ENCODE measurements around the gene PHLDA2. TPM values are rescaled to one million over a fixed set of nuclear protein-coding genes. Genes with fewer than 3 reads are reported as not detected.
"Not testable (repeated sequence)": the region's sequence is repeated elsewhere in the genome, so short reads cannot be mapped to it uniquely, and the experiment has no call there.

The PHLDA2 gene
- total RNA-seq, 1 donor from 2014 or later, result not detected

DNA sequence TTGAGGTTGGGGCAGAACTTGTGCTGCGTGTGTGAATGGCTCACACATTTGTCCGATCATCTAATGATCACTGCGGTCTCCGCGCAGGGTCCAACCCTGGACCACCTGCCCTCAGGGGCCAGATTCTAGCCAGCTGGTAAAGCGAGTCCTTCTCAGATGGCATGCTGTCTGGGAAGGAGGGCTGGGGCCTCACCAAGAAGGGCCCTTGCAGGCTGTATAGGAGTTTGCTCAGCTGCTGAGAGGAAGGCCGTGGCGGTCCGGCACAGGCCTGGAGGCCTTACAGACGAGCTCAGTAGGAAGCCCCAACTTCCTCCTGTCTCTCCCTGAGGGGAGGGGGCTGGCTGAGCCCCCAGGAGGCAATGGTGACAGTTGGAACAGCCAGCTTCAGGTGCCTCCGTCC is 13.7 kb downstream of the PHLDA2 start:
- DNase-seq (ENCODE audit: low spot score), result no peak

DNA sequence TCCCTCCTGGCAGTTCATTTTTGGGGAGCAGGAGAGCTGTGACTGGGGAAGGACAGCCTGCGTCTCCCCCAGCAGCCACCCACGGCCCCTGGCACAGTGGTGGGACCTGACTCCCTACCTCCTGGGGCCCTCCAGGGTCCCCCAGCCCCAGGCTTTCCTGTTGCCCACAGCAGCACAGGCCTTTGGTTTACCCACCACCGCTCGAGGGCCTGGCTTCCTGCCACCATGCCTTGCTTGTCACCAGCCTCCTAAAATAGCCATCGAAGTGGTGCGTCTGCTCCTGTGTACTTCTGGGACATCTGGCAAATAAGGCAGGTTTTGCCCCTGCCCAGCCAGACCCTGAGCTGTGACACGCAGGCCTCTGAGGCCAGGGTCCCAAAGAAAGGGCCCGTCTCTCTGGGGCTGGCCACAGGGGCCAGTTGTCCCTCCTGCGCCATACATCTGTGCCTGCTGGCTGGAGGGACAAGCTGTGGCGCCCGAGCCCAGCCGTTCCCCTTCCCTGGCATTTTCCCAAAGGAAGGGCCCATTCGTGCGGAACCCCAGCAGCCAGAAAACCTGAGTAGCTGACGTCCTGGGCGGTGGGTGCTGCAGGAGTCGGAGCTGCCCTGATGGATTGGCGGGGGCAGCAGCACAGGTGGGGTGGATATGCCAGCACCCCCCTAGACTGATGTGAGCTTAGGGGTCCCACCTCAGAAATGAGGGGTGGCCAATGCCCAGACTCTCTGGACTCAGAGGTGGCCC is 14.6 kb downstream of the PHLDA2 start:
- DNase-seq (ENCODE audit: low spot score), result no peak

DNA sequence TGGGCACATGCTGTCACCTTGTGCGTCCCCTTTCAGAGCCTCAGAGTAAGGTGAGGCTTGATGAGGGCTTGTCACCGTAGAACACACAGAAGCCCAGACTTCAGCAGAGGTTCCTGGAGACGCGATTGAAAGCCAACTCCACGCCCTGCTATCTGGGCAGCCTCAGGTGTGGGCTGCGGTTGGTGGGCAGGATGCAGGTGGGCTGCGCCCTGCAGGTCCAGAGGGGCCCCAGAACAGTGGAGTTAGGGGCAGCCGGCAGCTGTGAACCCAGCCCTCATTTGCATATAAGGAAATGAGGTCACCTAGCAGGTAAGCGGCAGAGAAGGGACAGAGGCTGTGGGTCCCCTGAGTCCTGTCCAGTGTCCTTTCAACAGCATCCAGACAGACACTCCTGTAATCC is 15.4 kb downstream of the PHLDA2 start:
- no peak for DNase-seq (ENCODE audit: low spot score)

DNA sequence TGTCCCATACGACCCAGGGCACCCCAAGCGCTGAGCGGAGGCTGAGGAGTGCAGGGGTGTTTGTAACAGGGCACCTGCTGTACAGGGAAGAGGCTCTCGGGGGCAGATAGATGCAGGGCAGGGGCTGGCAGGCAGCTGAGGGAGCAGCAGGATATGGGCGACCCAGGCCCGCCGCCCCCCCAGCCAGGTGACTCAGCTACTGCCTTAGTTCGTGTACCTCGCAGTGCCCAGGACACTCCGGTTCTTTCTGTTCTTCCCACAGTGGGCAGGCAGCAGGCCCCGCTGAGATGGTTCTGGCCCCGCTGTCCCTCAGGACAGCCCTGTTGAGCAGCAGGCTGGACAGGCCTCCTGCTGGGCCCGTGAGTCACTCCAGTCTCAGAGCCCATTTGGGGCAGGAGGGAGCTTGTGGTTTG is 16.2 kb downstream of the PHLDA2 start:
- DNase-seq (ENCODE audit: low spot score), result no peak

DNA sequence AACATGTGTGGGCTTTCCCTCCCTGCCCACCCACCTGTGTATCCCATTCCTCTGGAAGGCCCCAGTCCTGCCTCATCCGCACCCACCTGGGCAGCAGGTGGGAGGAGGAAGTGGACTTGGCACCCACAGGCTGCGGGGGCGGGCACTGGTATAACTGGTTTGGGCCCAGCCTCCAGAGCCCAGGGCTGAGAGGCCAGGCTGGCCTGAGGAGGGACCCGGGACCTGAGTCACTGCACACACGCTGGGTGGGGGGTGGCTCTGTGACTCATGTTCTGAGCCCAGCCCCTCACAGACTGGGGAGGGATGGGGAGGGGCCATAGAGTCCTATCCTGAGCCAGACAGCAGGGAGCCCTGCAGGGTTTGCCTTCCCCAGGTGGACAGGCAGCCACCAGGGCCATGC is 16.7 kb downstream of the PHLDA2 start:
- DNase-seq (ENCODE audit: low spot score), result peak; percentile 76

DNA sequence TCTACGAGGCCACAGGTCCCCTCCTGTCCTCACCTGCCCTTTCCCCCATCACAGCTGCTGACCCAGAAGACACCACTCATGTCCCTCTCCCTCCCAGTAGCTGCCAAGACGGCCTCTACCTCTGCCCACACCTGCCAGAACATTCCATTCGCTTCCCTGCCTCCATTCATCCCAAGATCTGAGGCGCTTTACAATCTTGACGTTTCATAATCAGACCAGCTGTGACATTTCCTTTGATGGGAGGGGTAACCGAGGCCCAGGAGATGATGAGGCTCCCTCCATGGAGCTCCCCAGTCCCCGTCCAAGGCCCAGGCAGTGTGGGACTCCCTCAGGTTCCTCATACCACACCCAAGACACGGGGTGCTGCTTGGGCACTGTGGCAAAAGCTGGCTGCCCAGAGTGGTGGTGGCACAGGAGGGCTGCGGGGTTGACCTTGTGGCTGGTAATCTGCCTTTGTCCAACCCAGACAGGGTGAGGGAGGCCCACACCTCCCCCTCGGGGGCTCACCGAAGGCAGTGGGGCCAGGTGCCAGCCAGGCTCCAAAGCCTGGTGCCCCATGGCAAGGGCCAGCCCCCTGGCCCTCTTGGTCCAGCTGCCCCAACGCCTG is 17.3 kb downstream of the PHLDA2 start:
- DNase-seq (ENCODE audit: low spot score), result no peak

DNA sequence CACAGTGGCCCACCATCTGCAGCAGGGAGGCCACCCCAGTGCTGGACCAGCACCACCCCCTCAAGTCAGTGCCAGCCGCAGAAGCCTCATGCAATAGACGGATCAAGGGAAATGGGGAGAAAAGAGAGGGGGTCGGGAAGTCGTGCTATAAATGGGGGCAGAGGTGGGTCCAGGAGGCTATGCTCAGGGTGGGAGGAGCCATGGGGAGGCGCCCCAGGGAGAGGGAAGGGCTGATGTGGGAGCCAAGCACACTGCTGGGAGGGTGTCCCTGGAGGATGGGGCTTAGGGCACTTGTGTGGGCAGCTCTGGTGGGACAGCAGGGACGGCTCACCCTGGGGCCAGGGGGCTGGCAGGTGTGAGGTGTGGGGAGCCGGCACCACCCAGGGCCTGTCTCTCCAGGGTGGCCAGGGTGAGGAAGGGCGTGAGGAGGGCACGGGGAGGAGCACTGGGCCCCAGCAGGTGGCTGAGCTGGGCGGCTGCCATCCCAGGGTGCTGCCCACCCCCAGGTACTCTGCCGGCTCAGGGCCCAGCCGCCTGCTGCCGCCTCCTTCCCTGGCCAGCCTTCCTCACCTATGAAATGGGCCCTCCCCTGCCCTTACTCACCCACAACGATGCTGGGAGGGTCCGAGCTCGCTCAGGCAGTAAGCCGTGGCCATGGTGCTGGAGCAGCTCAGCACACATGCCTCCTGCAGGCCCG is 18.0 kb downstream of the PHLDA2 start:
- DNase-seq (ENCODE audit: low spot score), result no peak

DNA sequence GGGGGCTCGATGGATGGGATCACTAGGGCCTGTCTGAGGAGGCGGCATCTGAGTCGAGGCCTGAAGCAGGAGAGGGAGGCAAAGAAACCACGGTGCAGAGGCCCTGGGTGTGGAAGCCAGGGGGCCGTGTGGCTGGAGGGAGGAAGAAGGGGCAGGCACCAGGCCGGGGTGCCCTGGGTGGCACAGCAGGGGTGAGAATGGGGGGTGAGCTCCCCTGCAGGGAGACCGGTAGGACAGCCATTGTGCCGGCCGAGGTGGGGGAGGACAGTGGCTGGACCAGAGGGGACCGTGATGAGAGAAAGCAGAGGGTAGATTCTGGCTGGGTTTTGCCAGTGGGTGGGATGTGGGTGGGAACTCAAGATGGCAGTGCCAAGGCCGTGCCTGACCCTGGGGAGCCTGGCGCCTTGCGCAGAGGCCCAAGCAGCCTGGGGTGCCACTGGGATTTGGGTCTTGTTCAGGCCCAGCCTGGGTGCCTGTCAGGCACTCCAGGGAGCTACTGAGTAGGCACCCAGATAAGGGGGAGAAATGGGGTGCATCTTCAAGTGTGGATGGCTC is 18.7 kb downstream of the PHLDA2 start:
- DNase-seq (ENCODE audit: low spot score), result no peak

DNA sequence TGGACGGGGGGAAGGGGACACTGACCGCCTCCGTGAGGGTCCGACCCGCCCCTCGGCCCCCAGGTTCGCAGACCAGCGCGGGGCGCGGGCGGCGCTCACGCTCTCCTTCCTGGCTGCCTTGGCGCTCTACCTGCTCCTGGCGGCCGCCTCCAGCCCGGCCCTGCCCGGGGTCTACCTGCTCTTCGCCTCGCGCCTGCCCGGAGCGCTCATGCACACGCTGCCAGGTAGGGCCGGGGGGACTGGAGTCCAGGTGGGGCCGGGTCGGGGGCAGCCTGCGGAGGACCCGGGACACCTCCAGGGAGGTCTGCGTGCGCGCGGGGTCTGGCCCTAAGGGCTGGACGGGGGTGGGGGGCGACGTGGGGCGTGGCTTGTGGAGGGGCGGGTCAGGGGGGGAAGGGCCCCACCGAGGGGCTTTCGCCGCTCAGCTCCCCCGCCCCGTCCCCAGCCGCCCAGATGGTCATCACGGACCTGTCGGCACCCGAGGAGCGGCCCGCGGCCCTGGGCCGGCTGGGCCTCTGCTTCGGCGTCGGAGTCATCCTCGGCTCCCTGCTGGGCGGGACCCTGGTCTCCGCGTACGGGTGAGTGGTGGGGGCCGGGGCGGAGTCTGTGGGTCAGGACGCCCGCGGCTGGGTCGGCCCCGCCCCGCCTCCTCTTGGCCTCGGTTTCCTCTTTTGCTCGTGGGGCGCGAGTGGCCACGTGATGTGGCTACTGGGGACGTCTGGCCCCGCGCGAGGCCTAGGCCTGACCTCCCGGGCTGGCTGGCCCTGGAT is 19.9 kb downstream of the PHLDA2 start:
- DNase-seq (ENCODE audit: low spot score), result no peak

DNA sequence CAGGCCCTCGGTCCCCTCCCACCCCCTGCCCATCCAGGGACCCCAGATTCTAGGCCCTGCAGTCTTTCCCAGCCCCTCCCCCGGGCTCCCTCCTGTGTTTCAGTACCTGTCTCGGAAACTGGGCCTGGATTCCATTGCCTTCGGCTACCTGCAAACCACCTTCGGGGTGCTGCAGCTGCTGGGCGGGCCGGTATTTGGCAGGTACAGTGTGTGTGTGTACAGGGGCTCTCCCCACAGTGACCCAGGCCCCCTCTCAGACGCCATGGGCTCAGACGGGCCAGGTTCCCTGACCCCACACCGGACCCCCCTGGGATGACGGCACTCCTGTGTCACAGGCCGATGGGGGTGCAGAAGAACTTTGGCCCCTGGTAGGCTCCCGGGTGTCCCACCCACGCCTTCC is 21.1 kb downstream of the PHLDA2 start:
- DNase-seq (ENCODE audit: low spot score), result no peak

DNA sequence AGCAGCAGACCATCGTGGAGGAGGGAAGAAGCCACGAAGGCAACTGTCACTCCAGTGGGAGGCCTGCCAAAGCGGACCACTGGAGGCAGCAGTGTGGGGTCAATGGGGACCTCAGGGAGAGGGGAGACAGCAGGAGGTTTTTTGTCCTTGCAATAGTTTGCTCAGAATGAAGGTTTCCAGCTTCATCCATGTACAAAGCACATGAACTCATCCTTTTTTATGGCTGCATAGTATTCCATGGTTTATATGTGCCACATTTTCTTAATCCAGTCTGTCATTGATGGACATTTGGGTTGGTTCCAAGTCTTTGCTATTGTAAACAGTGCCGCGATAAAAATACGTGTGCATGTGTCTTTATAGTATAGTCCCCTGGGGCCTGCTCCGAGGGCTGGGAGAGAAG is 23.9 kb downstream of the PHLDA2 start:
- not testable (repeated sequence) for DNase-seq (ENCODE audit: low spot score)

DNA sequence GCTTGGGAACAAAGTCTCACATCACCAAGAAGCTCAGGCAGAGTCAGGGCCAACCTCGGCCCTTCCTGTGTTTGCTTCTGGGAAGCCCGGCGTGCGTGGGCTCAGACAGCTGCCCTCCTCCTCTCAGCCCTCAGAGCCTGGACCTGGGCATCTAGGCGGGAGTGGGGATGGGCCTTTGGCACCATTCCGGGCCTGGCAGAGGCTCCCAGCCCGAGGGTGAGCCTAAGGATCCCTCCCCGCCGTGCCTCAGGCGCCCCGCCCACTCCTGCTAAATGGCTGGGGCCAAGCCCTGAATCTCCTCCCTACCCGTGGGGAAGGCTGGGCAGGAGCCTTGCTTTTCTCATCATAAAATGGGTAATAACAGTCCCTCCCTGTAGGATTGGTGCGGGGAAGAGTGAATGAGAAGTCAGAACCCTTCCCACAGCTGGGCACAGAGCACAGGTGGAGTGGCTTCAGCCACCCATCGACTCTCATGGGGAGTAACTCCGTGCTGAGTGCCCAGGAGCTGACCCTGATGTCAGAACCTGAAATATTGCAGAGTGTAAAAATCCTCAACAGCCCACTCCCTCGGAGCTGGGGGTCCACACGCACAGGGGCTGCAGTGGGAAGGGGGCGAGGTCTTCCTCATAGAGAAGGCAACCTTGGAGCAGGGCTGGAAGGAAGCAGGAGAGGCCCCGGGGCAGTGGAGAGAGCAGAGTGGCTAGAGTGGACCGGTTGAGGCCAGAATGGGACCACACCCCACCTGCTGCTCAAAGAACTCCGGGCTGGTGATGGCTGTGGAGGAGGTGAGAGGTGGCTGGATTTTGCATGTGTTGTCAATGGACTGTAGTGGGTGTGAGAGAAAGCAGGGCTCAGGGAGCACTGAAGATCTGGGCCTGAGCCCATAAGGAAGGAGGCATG is 24.8 kb downstream of the PHLDA2 start:
- DNase-seq (ENCODE audit: low spot score), result no peak

DNA sequence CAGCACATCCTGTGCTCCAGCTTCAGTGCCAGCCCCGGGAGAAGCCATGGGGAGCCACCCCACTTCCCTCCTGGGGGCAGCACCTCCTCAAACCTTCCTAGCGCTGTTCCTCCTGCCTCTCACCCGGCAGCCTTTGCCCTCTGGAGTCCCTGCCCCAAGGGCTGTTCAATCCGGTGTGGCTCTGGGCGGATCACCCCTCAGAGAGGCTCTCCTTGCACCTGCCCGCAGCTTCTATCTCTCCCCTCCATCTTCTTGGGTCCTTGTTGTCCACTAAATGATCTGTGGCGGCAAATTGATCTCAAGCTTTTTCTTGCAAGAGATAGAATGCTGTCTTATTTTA is 25.6 kb downstream of the PHLDA2 start:
- DNase-seq (ENCODE audit: low spot score), result no peak

DNA sequence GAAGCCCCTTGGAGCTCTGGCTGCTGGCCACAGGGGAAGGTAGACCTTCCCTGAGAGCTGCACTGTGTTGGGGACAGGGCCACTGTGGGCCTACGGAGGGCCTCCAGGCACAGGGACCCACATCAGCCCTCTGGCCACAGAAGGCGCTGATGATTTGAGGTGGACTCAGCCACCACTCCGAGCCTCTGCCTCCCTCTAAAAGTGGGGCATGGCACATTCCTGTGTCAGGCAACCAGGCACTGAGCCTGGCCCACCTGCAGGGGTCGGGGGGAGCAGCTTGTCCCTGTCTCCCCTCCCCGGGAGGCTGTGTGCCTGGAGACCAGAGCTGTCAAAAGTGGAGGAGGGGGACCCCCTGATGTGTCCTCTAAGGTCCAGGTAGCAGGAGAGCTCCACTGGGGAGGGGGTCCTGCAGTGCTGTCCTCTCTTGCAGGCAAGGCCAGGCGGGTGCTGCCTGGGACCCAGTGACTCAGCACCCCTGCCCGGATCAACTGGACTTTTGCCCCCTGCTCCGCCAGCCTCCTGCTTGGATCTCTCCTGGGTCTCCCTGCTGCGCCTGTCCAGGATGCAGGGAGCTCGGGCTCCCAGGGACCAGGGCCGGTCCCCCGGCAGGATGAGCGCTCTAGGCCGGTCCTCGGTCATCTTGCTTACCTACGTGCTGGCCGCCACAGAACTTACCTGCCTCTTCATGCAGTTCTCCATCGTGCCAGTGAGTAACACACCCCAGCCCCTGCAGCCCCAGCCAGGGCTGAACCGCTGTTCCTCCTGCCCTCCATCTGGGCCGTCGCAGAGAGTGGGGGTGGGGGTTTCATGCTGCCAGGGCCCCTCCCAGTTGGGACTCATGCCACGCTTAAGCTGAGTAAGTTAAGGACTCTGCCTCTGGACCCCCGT is 26.2 kb downstream of the PHLDA2 start:
- no peak for DNase-seq (ENCODE audit: low spot score)

DNA sequence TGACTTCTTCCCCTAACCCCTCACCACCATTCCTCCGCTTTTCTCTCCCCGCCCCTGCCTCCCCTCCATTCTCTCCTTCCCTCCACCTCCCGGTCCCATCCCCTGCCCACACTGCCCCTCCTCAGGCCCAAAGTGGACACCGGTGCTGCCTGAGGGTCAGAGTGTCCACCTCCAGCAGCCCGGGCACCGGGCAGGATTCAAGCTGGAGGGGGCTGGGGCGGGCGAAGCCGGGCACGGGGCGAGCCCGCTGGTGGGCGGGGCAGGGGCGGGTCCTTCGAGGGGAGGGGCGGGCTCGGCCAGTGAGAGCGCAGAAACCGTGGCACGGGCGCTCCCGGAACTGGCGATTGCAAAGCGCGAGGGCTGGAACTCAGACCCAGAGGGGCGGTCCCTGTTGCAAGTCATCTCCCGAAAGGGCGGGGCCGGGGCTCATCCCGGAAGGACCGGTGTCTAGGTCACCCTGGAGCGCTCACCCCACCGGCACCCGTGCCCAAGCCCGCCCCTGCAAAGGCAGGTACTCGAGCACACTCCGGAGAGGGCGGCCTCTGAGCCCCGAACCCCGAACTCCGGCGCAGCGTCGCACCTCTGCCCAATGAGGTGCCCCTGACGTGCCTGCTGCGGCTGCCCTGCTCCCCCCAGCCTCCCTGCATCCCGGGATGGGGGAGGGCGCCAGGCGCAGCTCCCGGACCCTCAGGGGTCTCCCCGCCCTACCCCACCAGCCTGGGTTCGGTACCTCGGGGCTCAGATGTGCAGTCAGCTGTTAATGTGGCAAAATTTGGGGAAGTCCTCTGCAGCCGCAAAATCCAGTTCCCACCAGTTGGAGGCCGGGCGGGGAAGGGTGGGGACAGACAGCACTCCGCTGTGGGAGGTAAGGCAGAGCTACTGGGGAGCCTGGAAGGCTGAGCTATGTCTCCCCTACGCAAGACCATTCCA is 27.1 kb downstream of the PHLDA2 start:
- peak; percentile 93 for DNase-seq (ENCODE audit: low spot score)

DNA sequence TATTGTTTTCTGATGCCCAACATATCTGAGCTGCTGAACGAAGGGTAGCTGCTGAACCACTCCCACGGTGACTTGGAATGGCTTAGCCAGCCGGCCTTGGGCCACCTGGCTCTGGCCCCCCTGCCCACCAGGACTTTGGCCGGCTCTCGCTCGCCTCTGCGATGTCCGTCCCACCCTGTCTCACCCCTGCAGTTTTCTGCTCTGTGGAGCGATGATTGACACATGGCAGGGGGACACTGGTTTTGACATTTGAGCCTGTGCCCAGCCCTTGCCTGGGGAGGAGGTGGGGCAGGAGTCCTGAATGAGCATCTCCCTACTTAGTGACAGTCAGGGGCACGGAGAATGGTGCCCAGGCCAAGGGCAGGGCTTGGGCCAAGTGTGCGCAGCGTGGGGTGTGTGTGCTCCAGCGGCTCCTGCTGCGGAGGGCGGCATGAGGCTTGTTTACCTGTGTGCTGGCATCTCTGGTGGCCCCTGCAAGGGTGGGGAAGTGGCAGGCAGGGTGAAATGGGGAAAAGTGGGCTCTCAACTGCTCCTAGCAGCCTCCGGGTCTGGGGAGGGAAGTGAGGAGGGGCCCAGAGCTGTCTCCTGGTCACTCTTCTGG is 27.9 kb downstream of the PHLDA2 start:
- no peak for DNase-seq (ENCODE audit: low spot score)

DNA sequence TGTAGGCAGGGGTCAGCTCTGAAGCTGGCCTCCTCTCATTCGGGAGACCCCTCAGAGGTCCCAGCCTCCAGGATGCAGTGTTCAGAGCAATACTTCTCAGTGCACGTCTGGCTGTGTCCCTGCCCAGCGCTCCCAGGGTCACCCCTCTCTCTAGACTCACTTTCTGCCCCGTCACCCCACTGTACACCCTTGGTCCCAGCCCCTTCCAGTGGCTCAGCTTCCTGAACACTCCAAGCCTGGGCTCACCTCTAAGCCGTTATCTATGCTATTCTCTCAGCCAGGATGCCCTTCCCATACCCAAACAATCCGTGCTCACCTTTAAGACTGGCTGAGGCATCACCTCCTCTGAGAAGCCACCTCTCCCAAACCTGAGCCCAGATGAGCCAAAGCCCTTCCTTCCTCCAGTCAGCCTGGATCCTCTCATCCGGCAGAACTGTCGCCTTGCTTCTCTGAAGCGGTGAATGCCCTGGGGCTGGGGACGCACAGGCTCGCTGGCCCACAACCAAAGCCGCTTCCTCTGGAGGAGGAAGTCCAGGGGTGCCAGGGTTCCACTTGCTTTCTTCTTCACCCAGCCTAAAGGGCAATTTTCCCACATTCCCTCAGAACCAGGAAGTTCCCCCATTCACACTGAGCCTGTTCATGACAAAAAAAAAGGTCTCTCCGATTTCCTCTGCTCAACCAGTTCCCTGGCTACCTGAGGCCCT is 30.0 kb downstream of the PHLDA2 start:
- no peak for DNase-seq (ENCODE audit: low spot score)
